Mucosa of gallbladder (tissue), 1 donor: ENCODE results near the gene HNRNPH2. TPM values are rescaled to one million over a fixed set of nuclear protein-coding genes. Genes with fewer than 3 reads are reported as not detected.

ENCODE experiments used
- DNase-seq: peaks from one replicate; pipeline ENCODE4 v3.0.0-alpha.2; 2020; ENCODE audit warnings: low spot score
- total RNA-seq: library from RNA; stranded (reverse); gene quantifications from one replicate; pipeline ENCODE4 v1.2.1, GENCODE V29; 2021
- donor health status: DM: no; HTN: no; CAD: no.

Gene HNRNPH2, protein sequence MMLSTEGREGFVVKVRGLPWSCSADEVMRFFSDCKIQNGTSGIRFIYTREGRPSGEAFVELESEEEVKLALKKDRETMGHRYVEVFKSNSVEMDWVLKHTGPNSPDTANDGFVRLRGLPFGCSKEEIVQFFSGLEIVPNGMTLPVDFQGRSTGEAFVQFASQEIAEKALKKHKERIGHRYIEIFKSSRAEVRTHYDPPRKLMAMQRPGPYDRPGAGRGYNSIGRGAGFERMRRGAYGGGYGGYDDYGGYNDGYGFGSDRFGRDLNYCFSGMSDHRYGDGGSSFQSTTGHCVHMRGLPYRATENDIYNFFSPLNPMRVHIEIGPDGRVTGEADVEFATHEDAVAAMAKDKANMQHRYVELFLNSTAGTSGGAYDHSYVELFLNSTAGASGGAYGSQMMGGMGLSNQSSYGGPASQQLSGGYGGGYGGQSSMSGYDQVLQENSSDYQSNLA
- 62.1 TPM for total RNA-seq

DNA sequence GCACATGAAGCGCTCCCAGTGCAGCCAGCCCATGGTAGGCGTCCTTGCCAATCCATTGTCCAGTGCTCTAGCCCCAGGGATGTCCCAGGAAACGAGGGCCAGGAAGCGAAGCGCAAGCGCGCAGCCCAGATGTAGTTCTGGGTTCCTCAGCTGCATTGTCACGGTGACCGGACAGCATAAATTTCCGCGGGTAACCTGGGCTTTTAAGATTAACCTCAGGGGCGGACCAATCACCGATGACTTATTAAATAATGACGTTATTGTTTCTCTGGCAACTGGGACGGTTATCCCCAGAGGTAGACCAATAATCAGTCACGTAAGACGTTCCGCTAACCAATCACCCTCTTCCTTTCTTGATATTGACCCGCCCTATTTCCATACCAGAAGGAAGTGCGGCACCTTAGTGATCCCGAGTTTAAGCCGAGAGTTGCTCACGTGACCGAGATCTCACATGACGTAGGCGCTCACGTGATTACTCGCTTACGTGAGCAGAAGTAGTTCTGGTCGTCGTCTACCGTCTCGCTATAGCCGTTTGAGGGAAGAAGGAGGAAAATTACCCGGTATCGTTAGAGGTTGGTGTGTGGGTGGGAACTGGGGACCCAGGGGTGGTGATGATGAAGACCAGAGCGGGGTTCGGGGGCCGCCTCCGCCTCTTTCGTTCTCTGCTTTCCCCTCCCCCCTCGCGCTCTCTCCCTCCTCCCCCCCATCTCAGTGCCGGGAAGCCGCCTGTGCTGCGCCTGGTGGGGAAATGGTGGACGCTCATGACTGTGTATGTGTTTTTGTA lies at the start of gene HNRNPH2, which contains the start of gene GLA:
TSS of gene HNRNPH2 (plus strand) at position 475 of the 784 bp plus-strand sequence. CDS start 3,767 bp downstream, outside the sequence.
TSS of gene GLA (minus strand) at position 178 of the 784 bp plus-strand sequence. CDS start at position 156, 22 bp downstream.
- peak; percentile 96 for DNase-seq

DNA sequence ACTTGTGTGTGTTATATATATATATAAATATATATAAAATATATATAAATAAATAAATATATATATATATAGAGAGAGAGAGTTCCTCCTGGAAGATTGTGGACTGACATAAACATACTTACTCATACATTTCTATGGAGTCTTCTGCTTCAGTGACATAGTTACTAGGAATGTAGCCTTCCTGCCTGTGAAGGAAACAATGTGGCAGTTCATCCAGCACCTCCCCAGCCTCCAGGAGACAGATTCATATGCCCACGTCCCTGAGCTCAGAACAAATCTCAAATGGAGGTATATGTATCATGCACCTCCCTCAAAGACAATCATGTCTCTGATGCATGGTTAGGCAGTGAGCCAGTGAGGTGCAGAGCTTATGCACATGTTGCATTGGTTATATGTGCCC lies 48.1 kb upstream of the HNRNPH2 start:
- no peak for DNase-seq

DNA sequence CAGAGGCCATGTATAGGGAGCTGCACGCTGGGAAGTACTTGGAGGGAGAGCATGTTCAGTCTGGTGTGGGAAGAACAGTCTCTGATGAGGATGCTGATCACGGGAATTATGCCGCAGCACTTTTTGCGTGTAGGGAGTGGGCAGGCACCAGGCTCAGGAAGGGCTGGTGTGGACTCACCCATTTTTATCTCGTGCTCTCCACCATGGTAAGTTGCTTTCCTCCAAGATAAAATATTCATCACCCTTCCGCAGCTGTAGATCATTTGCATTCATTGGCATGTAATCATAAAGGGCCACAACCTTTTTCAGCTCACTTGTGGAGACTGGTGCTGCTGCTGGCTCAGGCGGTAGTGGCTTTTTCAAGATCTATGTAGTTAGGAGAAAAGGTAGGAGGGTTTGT lies 47.6 kb upstream of the HNRNPH2 start:
- no peak for DNase-seq

DNA sequence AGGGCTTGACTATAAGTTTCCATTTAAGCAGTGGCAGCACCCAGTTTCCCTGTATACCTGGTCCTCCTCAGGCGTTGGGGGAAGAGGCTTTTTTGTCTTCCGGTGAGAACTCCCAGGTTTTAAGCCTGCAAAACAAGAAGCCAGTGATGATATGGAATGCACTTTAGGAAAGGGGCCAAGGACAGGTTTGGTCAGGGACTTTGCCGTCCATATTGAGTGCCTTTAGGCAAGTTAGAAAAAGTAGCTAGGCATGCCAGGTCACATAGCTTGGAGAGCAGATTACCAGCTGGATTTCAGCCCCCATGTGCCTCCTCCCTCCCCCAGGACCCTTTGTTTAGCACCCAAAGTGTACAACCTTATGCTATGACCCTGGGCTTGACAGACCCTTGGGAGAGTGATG lies 45.9 kb upstream of the HNRNPH2 start:
- no peak for DNase-seq

DNA sequence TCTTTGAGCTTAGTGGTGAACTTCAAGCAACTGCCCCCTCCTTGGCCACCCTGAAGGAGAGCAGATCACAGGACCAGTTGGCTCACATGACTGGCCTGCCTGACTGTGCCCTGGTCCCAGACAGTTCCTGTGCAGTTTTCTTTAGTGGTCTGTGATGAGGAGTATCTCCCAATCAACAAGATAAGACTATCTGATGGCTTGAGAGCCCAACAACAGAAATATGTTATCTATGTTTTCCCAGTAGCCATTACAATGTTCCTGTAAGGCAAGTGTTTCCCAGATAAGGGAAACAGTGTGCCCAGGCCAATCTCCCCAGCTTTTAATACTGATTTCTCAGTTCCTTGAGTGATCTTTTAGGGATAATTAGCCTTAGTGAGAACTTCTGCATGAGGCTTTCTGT lies 45.3 kb upstream of the HNRNPH2 start:
- no peak for DNase-seq

DNA sequence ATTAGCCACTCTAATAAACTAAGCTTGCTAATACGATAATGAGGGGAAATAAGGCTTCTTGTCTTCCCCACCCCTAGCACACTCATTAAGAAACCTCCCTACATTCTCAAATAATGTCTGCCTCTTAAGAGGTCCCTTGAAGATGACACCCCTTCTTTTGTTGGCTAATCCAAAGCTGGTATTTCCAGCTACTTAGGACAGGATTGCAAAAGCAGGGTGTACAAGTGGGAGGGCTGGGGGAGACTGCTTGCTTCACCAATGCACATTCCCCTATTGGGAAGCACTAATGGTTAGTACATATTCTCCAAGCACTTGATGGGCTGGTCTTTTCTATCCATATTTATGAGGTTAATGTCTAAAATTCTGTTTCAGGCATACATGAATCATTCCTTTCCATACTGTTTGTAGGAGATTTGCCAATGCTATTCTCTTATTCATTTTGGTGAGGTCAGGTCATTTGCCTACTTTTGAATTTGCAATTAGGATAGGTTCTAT lies 42.7 kb upstream of the HNRNPH2 start:
- DNase-seq = no peak

DNA sequence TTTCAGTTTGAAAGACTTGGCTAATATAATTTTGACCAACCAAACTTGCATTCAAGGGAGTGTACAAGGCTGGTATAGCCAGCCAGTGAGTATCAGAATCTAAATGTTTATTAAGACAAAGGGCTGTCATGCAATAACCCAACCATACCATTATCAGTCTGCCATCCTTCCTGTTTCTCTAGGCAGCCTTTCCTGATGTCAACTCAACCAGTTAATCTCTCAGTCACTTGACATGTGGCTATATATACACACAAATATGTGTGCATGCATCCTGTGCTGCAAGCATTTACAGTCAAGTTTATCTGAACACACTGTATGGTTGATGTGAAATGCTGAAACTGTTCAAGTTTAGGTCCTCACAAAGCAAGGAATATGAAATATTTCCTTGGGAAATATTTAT lies 39.2 kb upstream of the HNRNPH2 start:
- no peak for DNase-seq

DNA sequence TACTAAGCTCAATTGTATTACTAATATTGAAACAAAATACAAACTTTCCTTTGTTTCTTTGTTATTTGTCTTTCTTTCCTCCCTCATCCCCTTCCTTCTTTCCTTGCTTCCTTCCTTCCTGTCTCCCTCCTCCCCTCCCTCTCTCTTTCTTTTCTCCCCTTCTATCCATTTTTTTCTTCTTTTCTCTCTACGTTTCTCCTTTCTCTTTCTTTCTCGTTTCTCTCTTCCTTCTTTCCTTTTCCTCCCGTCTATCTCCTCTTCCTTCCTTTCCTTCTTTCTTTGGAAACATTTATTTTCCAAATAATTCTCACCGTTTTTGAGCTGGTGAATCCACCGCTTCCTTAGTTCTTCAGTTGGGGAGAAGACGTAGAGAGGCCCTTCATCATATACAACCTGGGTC lies 38.3 kb upstream of the HNRNPH2 start:
- DNase-seq = no peak

DNA sequence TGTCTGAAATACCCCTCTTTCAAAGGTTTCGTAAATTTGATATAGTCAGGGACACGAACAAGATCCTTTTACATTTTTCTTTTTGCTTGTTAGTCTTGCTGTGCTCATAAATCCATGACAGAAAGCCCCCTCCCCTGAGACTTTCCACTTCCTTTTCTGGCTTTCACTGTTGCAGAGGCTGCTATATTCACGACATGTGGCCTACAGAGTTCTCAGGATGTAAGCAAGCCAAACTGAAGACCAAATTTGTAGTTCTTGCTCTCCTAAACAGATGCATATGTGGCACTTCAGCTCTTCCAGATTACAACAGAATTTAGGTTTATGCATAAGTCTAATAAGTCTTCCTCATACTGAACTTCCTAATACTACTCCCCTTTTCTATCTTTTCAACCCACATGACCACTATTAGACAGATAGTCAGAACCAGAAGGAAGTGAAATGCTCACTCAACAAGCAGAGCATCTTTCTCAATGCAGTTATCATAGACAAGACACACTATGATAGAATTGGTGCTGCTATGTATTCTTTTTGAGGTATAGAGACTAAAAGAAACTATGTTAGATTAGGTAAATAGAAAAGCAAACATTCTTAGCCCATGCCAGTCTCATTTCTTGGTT lies 37.0 kb upstream of the HNRNPH2 start:
- no peak for DNase-seq

DNA sequence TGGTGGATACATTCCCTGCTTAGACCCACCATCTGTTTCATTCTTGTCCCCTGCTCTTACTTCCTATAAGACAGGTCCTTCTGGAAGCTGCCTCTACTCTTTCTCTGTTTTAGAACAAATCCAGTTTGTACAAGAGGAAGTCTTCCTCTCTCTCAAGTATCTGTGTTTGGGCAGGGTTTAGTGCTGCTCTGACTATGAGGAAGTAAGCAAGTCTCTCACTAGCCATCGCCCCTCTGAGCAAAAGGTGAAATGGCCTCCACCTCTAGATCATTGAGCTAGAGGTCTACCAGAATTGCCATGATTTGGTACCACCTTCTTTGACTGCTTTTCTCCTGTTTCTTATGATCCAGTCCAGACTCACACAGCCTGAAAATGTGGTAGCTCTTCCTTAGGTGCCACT lies 30.5 kb upstream of the HNRNPH2 start:
- DNase-seq = no peak

DNA sequence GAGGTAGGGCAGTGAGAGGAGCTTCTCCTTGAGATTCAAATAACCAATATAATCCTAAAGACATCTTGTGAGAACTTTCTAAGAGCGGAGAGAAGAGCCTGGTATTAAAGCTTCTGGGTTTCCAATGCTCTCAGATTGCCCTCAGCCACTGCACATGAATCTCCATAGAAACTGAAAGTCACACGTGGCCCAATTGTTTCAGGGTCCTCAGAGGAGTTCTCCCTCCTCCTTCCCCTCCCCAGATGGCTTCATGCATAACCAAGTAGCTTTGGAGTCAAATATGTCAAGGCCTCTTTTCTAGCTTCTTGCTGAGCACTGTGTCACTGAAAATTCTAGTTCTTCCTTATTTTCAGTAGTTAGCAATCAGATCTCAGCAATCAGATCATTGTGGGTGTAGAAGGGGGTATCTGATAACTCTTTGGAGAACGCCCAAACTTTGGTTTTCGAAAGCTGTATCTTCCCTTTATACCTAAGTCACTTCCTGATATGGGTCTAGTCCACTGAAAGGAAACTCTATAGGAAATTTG lies 24.3 kb upstream of the HNRNPH2 start:
- no peak for DNase-seq

DNA sequence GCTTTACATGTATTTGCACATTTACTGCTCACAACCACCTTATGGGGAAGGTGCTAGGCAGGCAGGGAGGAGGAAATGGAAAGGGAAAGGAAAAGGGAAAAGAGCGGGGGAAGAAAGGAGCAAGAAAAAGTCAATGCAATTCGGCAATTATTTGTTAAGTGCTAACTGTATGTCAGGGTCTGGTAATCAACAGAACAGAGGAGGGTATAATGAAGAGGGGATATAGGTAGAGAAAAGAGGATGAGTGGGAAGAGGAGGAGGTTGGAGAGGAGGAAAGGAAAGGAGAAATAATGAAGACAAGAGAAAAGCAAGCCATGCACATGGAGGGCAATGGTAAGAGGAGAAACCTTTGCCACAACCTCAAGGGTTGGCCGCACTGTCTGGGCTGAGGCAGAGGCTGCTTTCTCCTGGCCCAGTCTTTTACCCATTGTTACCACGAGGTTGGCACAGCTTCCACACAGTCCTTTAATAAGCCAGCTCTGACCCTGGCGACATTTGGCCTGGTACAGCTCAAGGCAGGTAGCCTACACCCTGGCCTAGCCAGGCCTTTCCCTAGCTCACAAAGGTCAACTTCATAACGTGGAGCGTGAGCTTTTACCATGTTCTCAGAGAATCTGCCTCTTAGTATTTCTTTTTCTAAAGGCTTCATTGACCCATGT lies 22.9 kb upstream of the HNRNPH2 start:
- no peak for DNase-seq

DNA sequence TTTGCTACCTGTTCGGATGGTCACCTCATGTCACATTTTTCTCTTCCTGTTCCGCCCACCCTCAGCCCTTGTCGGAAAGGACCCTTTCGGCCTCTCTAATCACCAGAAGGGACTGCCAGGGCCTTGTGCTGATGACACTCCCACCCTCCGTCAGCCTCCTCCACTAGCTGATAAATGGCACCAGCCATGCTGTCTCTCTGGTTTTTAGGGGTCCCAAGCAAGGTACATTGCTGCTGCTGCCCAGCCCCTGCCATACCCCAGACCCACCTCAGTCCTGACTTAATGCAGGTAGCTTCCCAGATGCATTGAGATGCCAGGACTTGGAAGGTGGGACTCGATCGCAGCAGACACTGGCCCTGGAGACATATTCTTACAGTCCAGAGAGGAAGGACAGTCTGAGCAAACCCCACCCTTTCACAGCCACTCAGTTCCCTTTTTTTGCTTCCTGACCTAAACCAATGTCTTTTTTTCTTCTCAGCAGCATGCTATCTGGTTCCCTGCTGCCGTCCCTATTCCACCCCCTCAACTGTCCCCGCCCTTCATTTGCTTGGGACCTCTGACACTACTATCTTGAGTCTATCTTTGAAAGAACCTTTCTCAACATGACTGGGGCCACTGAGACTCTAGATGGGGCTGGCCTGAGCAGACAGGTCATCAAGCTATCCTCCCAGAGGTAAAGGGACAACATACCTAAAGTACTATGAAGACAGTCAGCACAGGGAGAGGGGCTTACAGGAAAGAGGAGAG lies 22.1 kb upstream of the HNRNPH2 start, which contains the start of gene BTK:
TSS of gene BTK (minus strand) at position 397 of the 747 bp plus-strand sequence. CDS start 10,907 bp downstream, outside the sequence.
- no peak for DNase-seq

DNA sequence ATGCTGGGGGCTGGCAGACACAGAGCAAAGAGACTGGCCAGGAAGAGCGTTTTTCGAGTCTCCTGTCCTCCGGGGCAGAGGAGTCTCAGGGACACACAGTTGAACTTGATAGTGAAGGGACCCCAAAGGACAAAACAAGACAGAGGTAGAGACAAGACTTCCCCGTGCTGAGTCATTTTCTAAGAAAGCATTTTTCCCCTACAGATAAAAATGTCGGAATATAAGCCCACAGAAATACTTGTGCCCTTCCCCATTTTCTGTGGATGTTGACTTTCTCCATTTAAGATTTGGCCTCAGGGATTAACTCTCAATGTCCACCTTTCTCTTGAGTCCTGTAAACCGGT lies 21.5 kb upstream of the HNRNPH2 start:
- no peak for DNase-seq

DNA sequence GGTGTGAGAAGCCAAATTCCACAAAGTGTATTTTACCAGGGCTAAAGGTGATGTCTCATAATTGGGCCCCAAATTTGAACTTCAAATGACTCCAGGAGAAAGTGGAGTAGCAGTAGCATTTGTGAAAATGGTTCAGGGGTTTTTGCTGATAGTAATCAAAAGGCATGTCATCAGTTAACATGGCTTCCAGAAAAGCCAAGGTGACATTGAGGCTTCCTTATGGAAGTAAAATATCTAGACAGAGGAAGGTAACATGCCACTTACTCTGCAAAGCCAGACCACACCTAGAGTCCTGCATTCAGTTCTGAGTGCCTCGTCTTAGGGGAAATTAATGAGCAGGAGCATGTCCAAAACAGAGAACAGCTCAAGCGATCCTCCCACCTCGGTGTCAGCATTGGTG lies 19.4 kb upstream of the HNRNPH2 start:
- no peak for DNase-seq

DNA sequence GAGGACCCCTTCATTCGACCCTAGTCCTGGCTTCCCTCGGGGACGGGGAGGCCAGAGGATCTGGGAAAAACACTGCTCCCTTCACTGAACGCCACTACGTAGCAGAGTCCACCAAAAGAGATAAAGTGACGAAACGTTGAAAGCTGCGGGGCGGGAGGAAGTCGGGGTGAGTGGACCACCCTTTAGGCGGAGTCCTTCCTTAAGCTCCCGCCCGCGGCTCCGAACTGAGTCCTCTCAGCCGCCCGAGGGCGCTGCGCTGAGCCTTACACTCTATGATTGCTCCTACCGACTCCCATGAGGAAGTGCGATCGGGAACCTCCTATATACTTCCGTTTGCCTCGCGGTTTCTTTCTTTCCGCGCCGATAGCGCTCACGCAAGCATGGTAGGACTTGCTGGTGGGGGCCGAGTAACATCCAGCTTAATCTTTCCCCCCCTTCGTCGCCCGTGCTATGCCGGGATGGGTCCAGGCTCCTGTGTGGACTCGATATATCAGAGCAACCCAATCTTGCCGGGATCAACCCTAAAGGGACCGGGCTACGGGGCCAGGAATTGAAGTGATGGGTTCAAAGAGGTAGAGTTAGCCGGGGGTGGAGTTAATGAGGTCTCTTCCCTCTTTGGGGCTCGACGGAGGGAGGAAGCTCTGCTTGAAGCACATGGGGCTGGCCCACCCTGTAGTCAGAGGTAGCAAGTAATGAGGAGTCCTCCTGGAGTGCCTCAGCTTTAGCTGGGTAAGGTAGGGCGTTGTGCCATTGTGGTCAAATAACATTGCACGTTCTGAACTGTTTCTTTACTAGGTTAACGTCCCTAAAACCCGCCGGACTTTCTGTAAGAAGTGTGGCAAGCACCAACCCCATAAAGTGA lies 17.1 kb upstream of the HNRNPH2 start, which contains the start of gene RPL36A:
TSS of gene RPL36A (plus strand) at position 348 of the 862 bp plus-strand sequence. CDS start at position 381, 33 bp downstream.
- peak; percentile 84 for DNase-seq

DNA sequence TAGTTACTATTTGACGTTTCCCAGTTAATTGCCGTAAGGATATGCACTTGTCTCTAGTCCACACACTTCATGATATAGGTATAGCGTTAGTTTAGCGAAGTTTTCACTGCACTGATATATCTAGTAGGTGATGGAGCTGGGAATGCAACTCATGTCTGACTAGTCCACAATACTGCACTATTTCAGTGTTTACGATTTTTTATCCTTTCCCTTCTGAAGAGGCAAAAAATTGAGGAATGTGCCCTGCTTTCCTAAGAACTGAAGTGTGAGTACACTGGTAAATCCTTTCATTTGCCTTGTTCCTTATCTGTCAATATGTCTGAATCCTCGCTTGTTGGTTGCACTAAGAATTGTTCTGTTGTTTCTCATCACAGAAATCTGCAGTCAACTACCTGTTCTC lies 16.2 kb upstream of the HNRNPH2 start:
- DNase-seq = no peak

DNA sequence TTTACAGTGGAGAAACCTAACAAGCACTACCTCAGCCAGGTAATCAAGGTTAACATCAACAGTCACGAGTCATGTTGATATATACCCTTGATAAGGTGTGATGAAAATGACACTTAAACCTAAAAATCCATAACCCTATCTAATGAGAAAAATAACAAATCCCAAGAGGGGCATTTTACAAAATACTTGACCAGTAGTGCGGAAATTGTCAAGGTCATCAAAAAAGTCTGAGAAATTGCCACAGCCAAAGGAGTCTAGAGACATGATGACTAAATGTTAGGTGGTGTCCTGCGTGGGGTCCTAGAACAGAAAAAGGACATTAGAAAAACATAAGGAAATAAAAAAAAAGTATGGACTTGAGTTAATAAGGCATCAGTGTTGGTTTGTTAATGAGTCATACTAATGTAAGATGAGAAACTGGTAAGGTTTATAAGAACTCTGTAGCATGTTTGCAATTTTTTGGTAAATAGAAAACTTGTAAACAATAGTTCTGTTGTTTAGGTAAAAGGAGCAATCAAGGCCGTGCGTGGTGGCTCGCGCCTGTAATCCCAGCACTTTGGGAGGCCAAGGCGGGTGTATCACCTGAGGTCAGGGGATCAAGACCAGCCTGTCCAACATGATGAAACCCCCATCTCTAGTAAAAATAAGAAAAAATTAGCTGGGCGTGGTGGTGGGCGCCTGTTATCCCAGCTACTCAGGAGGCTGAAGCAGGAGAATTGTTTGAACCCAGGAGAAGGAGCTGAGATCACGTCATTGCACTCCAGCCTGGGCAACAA lies 14.3 kb upstream of the HNRNPH2 start:
- no peak for DNase-seq

DNA sequence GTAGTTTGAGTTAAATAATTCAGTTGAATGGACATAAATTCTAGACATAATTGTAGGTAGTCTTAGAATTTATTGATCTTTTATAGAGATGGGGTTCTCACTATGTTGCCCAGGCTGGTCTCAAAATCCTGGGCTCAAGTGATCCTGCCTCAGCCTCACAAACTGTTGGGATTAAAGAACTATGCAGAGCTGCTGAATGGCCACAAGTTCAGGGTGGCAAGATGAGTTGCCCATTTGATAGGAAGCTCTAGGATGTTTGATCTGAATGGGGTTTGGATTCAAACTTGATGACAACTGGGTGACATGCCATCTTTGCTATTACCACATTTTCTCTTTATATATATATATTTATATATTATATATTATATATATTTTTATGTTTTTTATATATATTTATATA lies 13.7 kb upstream of the HNRNPH2 start:
- no peak for DNase-seq
